CD4-positive, alpha-beta T cell (primary cell): ENCODE data around the gene DNAJB1. TPM values are rescaled to one million over a fixed set of nuclear protein-coding genes. Genes with fewer than 3 reads are reported as not detected.

Source experiments
- ATAC-seq: fragments of 200-7000 bp; cut with Tn5 transposase; one replicate; pipeline ENCODE4 v1.10.0; 2022; ENCODE audit warnings: mild to moderate bottlenecking; ENCODE audit not compliant: poor library complexity
- CTCF ChIA-PET: fragments of 350-600 bp; sonication (Branson Sonifier 250); formaldehyde crosslinking; loops from one replicate; lab custom pipeline; 2021; ENCODE audit warnings: antibody characterized with exemption, inconsistent platforms; lab: Charles Lee
- POLR2A ChIA-PET: fragments of 350-600 bp; sonication (Branson Sonifier 250); formaldehyde crosslinking; loops from one replicate; lab custom pipeline; 2021; ENCODE audit warnings: antibody characterized with exemption, inconsistent platforms; lab: Charles Lee
- DNase-seq, 14 experiments: peaks; one replicate each; pipeline ENCODE4 v3.0.0-alpha.2; 2013 to 2020; ENCODE audit warnings: mixed read lengths in 2 of 14
- H3K27ac ChIP-seq, 2 donors: one replicate each; pipeline versions ENCODE4 v1.5.1 to v1.7.0; 2013; ENCODE audit warnings: low read length in 2 of 2, low read depth in 1 of 2, mild to moderate bottlenecking in 1 of 2
- H3K27me3 ChIP-seq, 2 experiments: 1 replicate in 1 of 2; 2 replicates in 1 of 2; pipeline versions ENCODE4 v1.6.1 to v1.7.0; 2013; ENCODE audit warnings: low read length in 2 of 2, control low read depth in 1 of 2, mild to moderate bottlenecking in 1 of 2, moderate library complexity in 1 of 2; ENCODE audit not compliant: insufficient read depth in 2 of 2, control insufficient read depth in 1 of 2
- H3K36me3 ChIP-seq: one replicate; pipeline ENCODE4 v1.6.1; 2013; ENCODE audit warnings: low read length, control low read depth; ENCODE audit not compliant: insufficient read depth
- H3K4me1 ChIP-seq: one replicate; pipeline ENCODE4 v1.6.1; 2013; ENCODE audit warnings: low read length, control low read depth; ENCODE audit not compliant: insufficient read depth
- H3K4me3 ChIP-seq: one replicate; pipeline ENCODE4 v1.5.1; 2013; ENCODE audit warnings: mild to moderate bottlenecking, low read length, moderate library complexity
- H3K9me3 ChIP-seq, 2 experiments: 1 replicate in 1 of 2; 2 replicates in 1 of 2; pipeline versions ENCODE4 v1.6.1 to v1.7.0; 2013; ENCODE audit warnings: low read length in 2 of 2, mild to moderate bottlenecking in 2 of 2, control low read depth in 1 of 2, moderate library complexity in 1 of 2; ENCODE audit not compliant: control insufficient read depth in 1 of 2, insufficient read depth in 1 of 2
- H3K27ac Mint-ChIP-seq: one replicate; pipeline ENCODE4 v1.8.0; 2020; ENCODE audit warnings: mixed read lengths
- H3K27me3 Mint-ChIP-seq: one replicate; pipeline ENCODE4 v1.8.0; 2021; ENCODE audit warnings: mixed read lengths
- H3K36me3 Mint-ChIP-seq: one replicate; pipeline ENCODE4 v1.8.0; 2021; ENCODE audit warnings: low read depth, mixed read lengths
- H3K4me1 Mint-ChIP-seq: one replicate; pipeline ENCODE4 v1.8.0; 2021; ENCODE audit warnings: low read depth, mixed read lengths
- H3K4me3 Mint-ChIP-seq: one replicate; pipeline ENCODE4 v1.8.0; 2020; ENCODE audit warnings: mild to moderate bottlenecking, mixed read lengths
- H3K9me3 Mint-ChIP-seq: one replicate; pipeline ENCODE4 v1.8.0; 2020; ENCODE audit warnings: mixed read lengths
- intact Hi-C, 2 experiments: fragments of 100-400 bp; cut with DNase I in 1 of 2; cut with micrococcal nuclease in 1 of 2; formaldehyde crosslinking; loops; one replicate each; pipeline versions ENCODE4 v1.15.1 to v1.9.0; 2023 to 2025; cut with DNase I, micrococcal nuclease
- total RNA-seq, 174 experiments: library from RNA in 2 of 174; stranded (reverse) in 2 of 174; gene quantifications; one replicate each; pipeline ENCODE4 v1.2.3 and lab custom pipeline; 2021 to 2026
- TF ChIP-seq, protein P1 (sequence below): fragments of 200-600 bp; IDR thresholded peaks from one replicate; pipeline ENCODE4 v1.8.0; 2022; ENCODE audit warnings: antibody characterized with exemption, mild to moderate bottlenecking

The DNAJB1 gene
- total RNA-seq, 2 experiments from 2014 or later, result 666 to 672 TPM

- TF ChIP-seq, protein P1, sequence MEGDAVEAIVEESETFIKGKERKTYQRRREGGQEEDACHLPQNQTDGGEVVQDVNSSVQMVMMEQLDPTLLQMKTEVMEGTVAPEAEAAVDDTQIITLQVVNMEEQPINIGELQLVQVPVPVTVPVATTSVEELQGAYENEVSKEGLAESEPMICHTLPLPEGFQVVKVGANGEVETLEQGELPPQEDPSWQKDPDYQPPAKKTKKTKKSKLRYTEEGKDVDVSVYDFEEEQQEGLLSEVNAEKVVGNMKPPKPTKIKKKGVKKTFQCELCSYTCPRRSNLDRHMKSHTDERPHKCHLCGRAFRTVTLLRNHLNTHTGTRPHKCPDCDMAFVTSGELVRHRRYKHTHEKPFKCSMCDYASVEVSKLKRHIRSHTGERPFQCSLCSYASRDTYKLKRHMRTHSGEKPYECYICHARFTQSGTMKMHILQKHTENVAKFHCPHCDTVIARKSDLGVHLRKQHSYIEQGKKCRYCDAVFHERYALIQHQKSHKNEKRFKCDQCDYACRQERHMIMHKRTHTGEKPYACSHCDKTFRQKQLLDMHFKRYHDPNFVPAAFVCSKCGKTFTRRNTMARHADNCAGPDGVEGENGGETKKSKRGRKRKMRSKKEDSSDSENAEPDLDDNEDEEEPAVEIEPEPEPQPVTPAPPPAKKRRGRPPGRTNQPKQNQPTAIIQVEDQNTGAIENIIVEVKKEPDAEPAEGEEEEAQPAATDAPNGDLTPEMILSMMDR, result no peak
- Mint-ChIP-seq H3K27me3 (no peaks in the 10 kb centered on the region), H3K4me1 (peaks cover 80% of the 10 kb centered on the region), H3K4me3 (peak overlapping the region; percentile 92), H3K27ac (peak overlapping the region; percentile 92), H3K9me3 (no peaks in the 10 kb centered on the region), H3K36me3 (peaks cover 65% of the 10 kb centered on the region)
- intact Hi-C loops, result no loop called here
- H3K27me3 ChIP-seq, result no peaks in the 10 kb centered on the region
- CTCF ChIA-PET, result interaction anchor here (1.3 to 3.5 kb wide), 5 partner anchors 11 to 42 kb away, joined by 3 to 29 read pairs (median 5); partner anchors contain the start of genes GIPC1 and PTGER1
- H3K27ac ChIP-seq, result peak overlapping the region; percentile 65 to 91
- no peaks in the 10 kb centered on the region for H3K9me3 ChIP-seq
- H3K4me3 ChIP-seq, result peak overlapping the region; percentile 93
- POLR2A ChIA-PET, result interaction anchor here (0.5 to 9.8 kb wide), 18 partner anchors 9 to 381 kb away, joined by 3 to 430 read pairs (median 7); partner anchors contain the start of genes ADGRE5, ASF1B, GIPC1 and NDUFB7
- peaks cover 73% of the 10 kb centered on the region for H3K4me1 ChIP-seq
- DNase-seq, result peak in 1 of 14 experiments; percentile 30
- no peak for ATAC-seq
- peaks cover 31% of the 10 kb centered on the region for H3K36me3 ChIP-seq
These were observed 754 bp downstream of the DNAJB1 start for GRCh38 chr19:14517446-14517839.

DNA sequence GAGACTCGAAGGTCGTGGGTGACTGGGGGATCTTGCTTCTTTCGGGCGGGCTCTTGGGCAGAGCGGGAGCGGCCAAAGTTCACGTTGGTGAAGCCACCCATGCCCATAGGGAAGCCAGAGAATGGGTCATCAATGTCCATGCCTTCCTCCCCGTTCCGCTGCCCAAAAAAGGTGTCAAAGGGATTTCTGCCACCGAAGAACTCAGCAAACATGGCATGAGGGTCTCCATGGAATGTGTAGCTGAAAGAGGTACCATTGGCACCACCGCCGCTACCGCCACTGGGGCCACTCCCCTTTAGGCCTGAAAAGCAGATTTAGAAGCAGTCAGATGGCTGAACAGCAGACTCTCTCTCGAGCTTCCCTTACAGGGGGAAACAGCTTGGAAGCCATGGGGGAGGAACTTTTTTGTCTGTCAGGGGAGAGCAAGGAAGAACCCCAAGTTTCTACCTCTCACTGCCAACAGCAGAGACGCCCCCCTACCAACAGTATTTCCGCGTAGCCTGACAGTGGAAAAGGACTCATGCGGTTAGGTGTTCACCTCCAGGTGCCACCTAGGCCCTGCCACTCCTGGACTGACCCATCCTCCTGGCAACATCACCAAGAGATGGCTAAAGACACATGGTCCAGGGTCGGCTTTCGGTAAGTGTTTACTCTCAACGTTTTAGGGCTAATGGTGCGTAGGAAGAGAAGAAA, 1.3 kb downstream of the DNAJB1 start:
- Histone ChIP-seq H3K36me3 (peaks cover 31% of the 10 kb centered on the region), H3K9me3 (no peaks in the 10 kb centered on the region), H3K27me3 (no peaks in the 10 kb centered on the region), H3K27ac (peak overlapping the region; percentile 65 to 91), H3K4me1 (peaks cover 68% of the 10 kb centered on the region), H3K4me3 (peak overlapping the region; percentile 93)
- ChIA-PET CTCF (interaction anchor here (1.2 to 3.5 kb wide), 5 partner anchors 11 to 42 kb away, joined by 3 to 29 read pairs (median 4); partner anchors contain the start of gene PTGER1), POLR2A (interaction anchor here (0.5 to 9.8 kb wide), 12 partner anchors 9 to 380 kb away, joined by 3 to 430 read pairs (median 10); partner anchors contain the start of genes ADGRE5, ASF1B, GIPC1 and NDUFB7)
- no peak for ATAC-seq
- Mint-ChIP-seq H3K9me3 (no peaks in the 10 kb centered on the region), H3K36me3 (peaks cover 61% of the 10 kb centered on the region), H3K4me1 (peaks cover 75% of the 10 kb centered on the region), H3K4me3 (peak overlapping the region; percentile 92), H3K27ac (peak overlapping the region; percentile 92), H3K27me3 (no peaks in the 10 kb centered on the region)
- TF ChIP-seq, protein P1, result no peak
- intact Hi-C loops, result loop anchor here in 1 of 2 experiments (1.0 kb wide), 1 partner anchor 9 kb away; no protein-coding TSS in a partner anchor
- peak in 4 of 14 experiments; percentile 25 to 56 (median 40) for DNase-seq

DNA sequence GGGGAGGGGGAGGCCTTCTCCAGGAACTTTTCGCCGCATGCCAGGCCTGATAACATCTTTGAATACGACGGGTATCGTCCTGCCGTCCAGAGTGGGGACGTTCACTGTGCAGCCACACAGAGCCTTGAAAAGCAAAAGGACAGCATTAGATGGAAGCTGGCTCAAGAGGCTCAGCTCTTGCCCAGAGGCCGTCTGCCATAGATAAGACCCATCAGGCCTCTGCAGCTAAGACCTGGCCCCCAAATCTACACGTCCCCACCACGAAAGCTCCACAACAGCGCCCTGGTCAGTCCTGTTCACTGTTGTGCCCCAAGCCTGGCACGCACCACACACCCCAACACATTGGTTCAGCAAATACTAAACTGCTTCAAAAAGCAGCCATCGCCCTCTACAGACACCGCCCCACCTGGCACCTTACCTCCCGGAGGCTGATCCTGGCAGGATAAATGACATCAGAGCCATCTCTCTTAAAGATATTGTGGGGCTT, 2.1 kb downstream of the DNAJB1 start:
- peak overlapping the region; percentile 92 for H3K27ac Mint-ChIP-seq
- no peaks in the 10 kb centered on the region for H3K9me3 ChIP-seq
- ChIA-PET CTCF (interaction anchor here (0.5 to 3.5 kb wide), 5 partner anchors 10 to 41 kb away, joined by 3 to 29 read pairs (median 4); partner anchors contain the start of gene PTGER1), POLR2A (interaction anchor here (1.7 to 9.8 kb wide), 3 partner anchors 8 to 56 kb away, joined by 9 to 430 read pairs (median 70); partner anchors contain the start of genes GIPC1 and NDUFB7)
- peak overlapping the region; percentile 93 for H3K4me3 ChIP-seq
- no peaks in the 10 kb centered on the region for H3K9me3 Mint-ChIP-seq
- peaks cover 31% of the 10 kb centered on the region for H3K36me3 ChIP-seq
- peaks cover 60% of the 10 kb centered on the region for H3K36me3 Mint-ChIP-seq
- H3K4me1 Mint-ChIP-seq, result peaks cover 73% of the 10 kb centered on the region
- DNase-seq (peak in 2 of 14 experiments; percentile 23 to 31), ATAC-seq (no peak)
- TF ChIP-seq, protein P1, result peak; percentile 16
- peak overlapping the region; percentile 92 for H3K4me3 Mint-ChIP-seq
- intact Hi-C loops, result loop anchor here in 1 of 2 experiments (1.0 kb wide), 1 partner anchor 8 kb away; no protein-coding TSS in a partner anchor
- H3K27me3 Mint-ChIP-seq, result no peaks in the 10 kb centered on the region
- peaks cover 60% of the 10 kb centered on the region for H3K4me1 ChIP-seq
- peak overlapping the region in 1 of 2 donors; percentile 32 for H3K27ac ChIP-seq
- no peaks in the 10 kb centered on the region for H3K27me3 ChIP-seq
